Ascending aorta (tissue), 2 donors: ENCODE results near the gene GFPT2. TPM values are rescaled to one million over a fixed set of nuclear protein-coding genes. Genes with fewer than 3 reads are reported as not detected.

ENCODE experiments used
- DNase-seq, 2 donors: peaks; one replicate each; pipeline ENCODE4 v3.0.0-alpha.2; 2019; ENCODE audit warnings: low spot score in 2 of 2
- H3K27ac ChIP-seq, 2 donors: fragments of 200-600 bp; sonication (generic); one replicate each; pipeline ENCODE4 v1.5.1; 2016 to 2017; ENCODE audit warnings: mild to moderate bottlenecking in 1 of 2
- H3K27me3 ChIP-seq: fragments of 200-600 bp; sonication (generic); one replicate; pipeline ENCODE4 v1.5.1; 2017
- H3K36me3 ChIP-seq, 2 donors: fragments of 200-600 bp; sonication (generic); one replicate each; pipeline ENCODE4 v1.5.1; 2016
- H3K4me1 ChIP-seq, 2 donors: fragments of 200-600 bp; sonication (generic); one replicate each; pipeline ENCODE4 v1.5.1; 2016 to 2017; ENCODE audit warnings: mild to moderate bottlenecking in 1 of 2
- H3K4me3 ChIP-seq, 2 donors: fragments of 200-600 bp; sonication (generic); one replicate each; pipeline ENCODE4 v1.5.1; 2016 to 2017; ENCODE audit warnings: mild to moderate bottlenecking in 1 of 2
- H3K9me3 ChIP-seq, 2 donors: fragments of 200-600 bp; sonication (generic); one replicate each; pipeline ENCODE4 v1.5.1; 2016
- CTCF ChIP-seq, 3 experiments: fragments of 200-600 bp in 2 of 3; fragments of 450-650 bp in 1 of 3; sonication (generic) in 2 of 3; IDR thresholded peaks; one replicate each; pipeline ENCODE4 v1.5.1; 2016 to 2019; ENCODE audit warnings: antibody characterized with exemption in 3 of 3, mild to moderate bottlenecking in 1 of 3, moderate library complexity in 1 of 3
- intact Hi-C: fragments of 100-400 bp; cut with DNase I; formaldehyde crosslinking; loops from one replicate; pipeline ENCODE4 v1.15.1; 2023
- total RNA-seq: library from RNA; depleted of rRNA; stranded (reverse); fragments of >200 nt; gene quantifications from one replicate; pipeline ENCODE4 v1.1.0, GENCODE V29; 2016

Gene GFPT2
- total RNA-seq, 1 donor from 2014 or later: 25.2 TPM

GRCh38 chr5:180304431-180305375, 48.4 kb downstream of the GFPT2 start:
- peaks cover 0 to 22% of the 10 kb centered on the region in 2 donors for H3K36me3 ChIP-seq
- no peak overlapping the region for H3K27ac ChIP-seq
- no peak for TF ChIP-seq CTCF (IDR thresholded peaks at IDR 0.05)
- H3K9me3 ChIP-seq: no peaks in the 10 kb centered on the region
- H3K27me3 ChIP-seq: no peaks in the 10 kb centered on the region
- intact Hi-C loops: no loop called here
- DNase-seq: no peak
- H3K4me1 ChIP-seq: no peaks in the 10 kb centered on the region
- no peak overlapping the region for H3K4me3 ChIP-seq

GRCh38 chr5:180304016-180304292, 49.2 kb downstream of the GFPT2 start:
- no peak overlapping the region for H3K4me3 ChIP-seq
- no peak for TF ChIP-seq CTCF (IDR thresholded peaks at IDR 0.05)
- no peaks in the 10 kb centered on the region for H3K4me1 ChIP-seq
- H3K36me3 ChIP-seq: peaks cover 0 to 22% of the 10 kb centered on the region in 2 donors
- no peaks in the 10 kb centered on the region for H3K9me3 ChIP-seq
- intact Hi-C loops: no loop called here
- no peak for DNase-seq
- no peaks in the 10 kb centered on the region for H3K27me3 ChIP-seq
- H3K27ac ChIP-seq: no peak overlapping the region

GRCh38 chr5:180303226-180304015, 49.7 kb downstream of the GFPT2 start:
- no peak for TF ChIP-seq CTCF (IDR thresholded peaks at IDR 0.05)
- H3K4me1 ChIP-seq: no peaks in the 10 kb centered on the region
- intact Hi-C loops: no loop called here
- no peak for DNase-seq
- no peak overlapping the region for H3K27ac ChIP-seq
- H3K4me3 ChIP-seq: no peak overlapping the region
- no peaks in the 10 kb centered on the region for H3K9me3 ChIP-seq
- H3K27me3 ChIP-seq: no peaks in the 10 kb centered on the region
- peaks cover 0 to 22% of the 10 kb centered on the region in 2 donors for H3K36me3 ChIP-seq

- Histone ChIP-seq H3K4me3 (no peak overlapping the region), H3K36me3 (peaks cover 0 to 22% of the 10 kb centered on the region in 2 donors), H3K9me3 (no peaks in the 10 kb centered on the region), H3K4me1 (no peaks in the 10 kb centered on the region), H3K27me3 (no peaks in the 10 kb centered on the region), H3K27ac (no peak overlapping the region)
- intact Hi-C loops: no loop called here
- DNase-seq: no peak
- TF ChIP-seq CTCF (IDR thresholded peaks at IDR 0.05): no peak
Measured at GRCh38 chr5:180302256-180302655, 50.9 kb downstream of the GFPT2 start.

GRCh38 chr5:180301253-180301652, 51.9 kb downstream of the GFPT2 start:
- DNase-seq: no peak
- no peaks in the 10 kb centered on the region for H3K9me3 ChIP-seq
- no peak overlapping the region for H3K27ac ChIP-seq
- H3K4me3 ChIP-seq: no peak overlapping the region
- TF ChIP-seq CTCF (IDR thresholded peaks at IDR 0.05): no peak
- intact Hi-C loops: no loop called here
- peaks cover 0 to 22% of the 10 kb centered on the region in 2 donors for H3K36me3 ChIP-seq
- no peaks in the 10 kb centered on the region for H3K4me1 ChIP-seq
- H3K27me3 ChIP-seq: no peaks in the 10 kb centered on the region
